Left lung (tissue), 10 donors: Measurements from ENCODE around the gene TMED4. TPM values are rescaled to one million over a fixed set of nuclear protein-coding genes. Genes with fewer than 3 reads are reported as not detected.

Source experiments
- ATAC-seq: fragments of 200-7000 bp; cut with Tn5 transposase; one replicate; pipeline ENCODE4 v1.9.1; 2020; ENCODE audit warnings: moderate library complexity
- DNase-seq, 4 donors: peaks; one replicate each; pipeline ENCODE4 v3.0.0-alpha.2; 2013 to 2020
- H3K27ac ChIP-seq, 2 donors: fragments of 200-600 bp; sonication (generic) in 1 of 2; one replicate each; pipeline versions ENCODE4 v1.5.0 to v1.8.0; 2020 to 2021
- H3K27me3 ChIP-seq, 2 donors: fragments of 200-600 bp; sonication (generic) in 1 of 2; one replicate each; pipeline versions ENCODE4 v1.5.0 to v1.8.0; 2020 to 2021
- H3K36me3 ChIP-seq, 2 donors: fragments of 200-600 bp; sonication (generic) in 1 of 2; one replicate each; pipeline versions ENCODE4 v1.5.0 to v1.8.0; 2020 to 2021
- H3K4me1 ChIP-seq, 2 donors: fragments of 200-600 bp; one replicate each; pipeline ENCODE4 v1.8.0; 2021
- H3K4me3 ChIP-seq, 2 donors: fragments of 200-600 bp; sonication (generic) in 1 of 2; one replicate each; pipeline versions ENCODE4 v1.5.0 to v1.8.0; 2020 to 2021; ENCODE audit warnings: mild to moderate bottlenecking in 1 of 2
- H3K9me3 ChIP-seq, 2 donors: fragments of 200-600 bp; sonication (generic) in 1 of 2; one replicate each; pipeline versions ENCODE4 v1.5.0 to v1.8.0; 2020 to 2021
- CTCF ChIP-seq, 2 donors: fragments of 200-600 bp; sonication (generic) in 1 of 2; IDR thresholded peaks; one replicate each; pipeline versions ENCODE4 v1.5.0 to v1.8.0; 2021; ENCODE audit warnings: antibody characterized with exemption in 2 of 2
- intact Hi-C, 2 donors: fragments of 100-400 bp; cut with DNase I; formaldehyde crosslinking; loops; one replicate each; pipeline versions ENCODE4 v1.11.2 to v1.14.2; 2022
- polyA plus RNA-seq, 6 donors: library from polyadenylated mRNA; unstranded; fragments of 120-200 nt; gene quantifications; one replicate each; pipeline ENCODE4 v1.2.1, GENCODE V29; 2013; ENCODE audit not compliant: insufficient read length in 6 of 6
- total RNA-seq, 2 donors: library from RNA; stranded (reverse); fragmentation: NEBNext Ultra II Directional; extraction: Animal tissue kit (Norgen Biotek cat#: 25700); gene quantifications; one replicate each; pipeline ENCODE4 v1.2.1, GENCODE V29; 2021
- donor health status: DM: no; HTN: yes; CAD: no.
- donor health status: DM: no; HTN: no; CAD: no.

Gene TMED4
- total and polyA plus RNA-seq, 8 donors, result 69.6 to 102 (median 91.5) TPM

GRCh38 chr7:44622342-44623151 lies 40.5 kb upstream of the TMED4 start:
- no peak for DNase-seq
- Histone ChIP-seq H3K4me3 (no peak overlapping the region), H3K4me1 (peaks cover 10 to 75% of the 10 kb centered on the region in 2 donors), H3K27ac (peak overlapping the region; percentile 22 to 84), H3K9me3 (no peaks in the 10 kb centered on the region), H3K27me3 (no peaks in the 10 kb centered on the region), H3K36me3 (peaks cover 0 to 33% of the 10 kb centered on the region in 2 donors)
- ATAC-seq, result peak; percentile 47
- intact Hi-C loops, result no loop called here
- TF ChIP-seq CTCF (IDR thresholded peaks at IDR 0.05), result no peak

- Histone ChIP-seq H3K9me3 (no peaks in the 10 kb centered on the region), H3K4me3 (no peak overlapping the region), H3K36me3 (peaks cover 0 to 26% of the 10 kb centered on the region in 2 donors), H3K4me1 (peaks cover 7 to 80% of the 10 kb centered on the region in 2 donors), H3K27ac (peak overlapping the region; percentile 22 to 84), H3K27me3 (no peaks in the 10 kb centered on the region)
- no peak for TF ChIP-seq CTCF (IDR thresholded peaks at IDR 0.05)
- ATAC-seq (no peak), DNase-seq (no peak)
- intact Hi-C loops, result no loop called here
Measured at GRCh38 chr7:44621750-44622103, 39.7 kb upstream of the TMED4 start.

- peak overlapping the region; percentile 22 to 84 for H3K27ac ChIP-seq
- no peak for TF ChIP-seq CTCF (IDR thresholded peaks at IDR 0.05)
- DNase-seq (no peak), ATAC-seq (peak; percentile 45)
- peaks cover 7 to 83% of the 10 kb centered on the region in 2 donors for H3K4me1 ChIP-seq
- H3K27me3 ChIP-seq, result no peaks in the 10 kb centered on the region
- no peaks in the 10 kb centered on the region for H3K9me3 ChIP-seq
- H3K36me3 ChIP-seq, result peaks cover 0 to 21% of the 10 kb centered on the region in 2 donors
- no peak overlapping the region for H3K4me3 ChIP-seq
- intact Hi-C loops, result no loop called here
Measured at GRCh38 chr7:44621034-44621749, 39.2 kb upstream of the TMED4 start.

GRCh38 chr7:44618753-44619152 lies 36.7 kb upstream of the TMED4 start:
- Histone ChIP-seq H3K4me1 (peaks cover 10 to 95% of the 10 kb centered on the region in 2 donors), H3K27me3 (no peaks in the 10 kb centered on the region), H3K27ac (peak overlapping the region in 1 of 2 donors; percentile 42), H3K4me3 (no peak overlapping the region), H3K36me3 (peaks cover 0 to 5% of the 10 kb centered on the region in 2 donors), H3K9me3 (no peaks in the 10 kb centered on the region)
- no peak for TF ChIP-seq CTCF (IDR thresholded peaks at IDR 0.05)
- intact Hi-C loops, result no loop called here
- no peak for DNase-seq
- ATAC-seq, result peak; percentile 66

- no peak for TF ChIP-seq CTCF (IDR thresholded peaks at IDR 0.05)
- Histone ChIP-seq H3K4me3 (no peak overlapping the region), H3K27me3 (no peaks in the 10 kb centered on the region), H3K9me3 (no peaks in the 10 kb centered on the region), H3K4me1 (peaks cover 10 to 90% of the 10 kb centered on the region in 2 donors), H3K36me3 (peaks cover 0 to 5% of the 10 kb centered on the region in 2 donors), H3K27ac (peak overlapping the region in 1 of 2 donors; percentile 42)
- ATAC-seq (no peak), DNase-seq (no peak)
- intact Hi-C loops, result no loop called here
Measured at GRCh38 chr7:44618045-44618444, 36.0 kb upstream of the TMED4 start.
